Adrenal gland (tissue), 5 donors: ENCODE data around the gene UMOD.

Experiments
- POLR2A ChIP-seq, 2 donors: fragments of 450-650 bp; IDR thresholded peaks; one replicate each; pipeline ENCODE4 v1.6.1; 2017; ENCODE audit warnings: antibody characterized with exemption in 2 of 2, mild to moderate bottlenecking in 2 of 2, moderate library complexity in 1 of 2
- TF ChIP-seq, protein P1 (sequence below), 6 experiments: fragments of 450-650 bp in 4 of 6; fragments of 200-600 bp in 2 of 6; sonication (generic) in 1 of 6; IDR thresholded peaks; 1 replicate in 5 of 6; 2 replicates in 1 of 6; pipeline versions ENCODE4 v1.5.1 to v1.8.0; 2016 to 2021; ENCODE audit warnings: antibody characterized with exemption in 6 of 6, mild to moderate bottlenecking in 2 of 6, moderate library complexity in 1 of 6
- donor health status: DM: no; HTN: no; CAD: no.

- TF ChIP-seq POLR2A (IDR thresholded peaks at IDR 0.05): no peak
- TF ChIP-seq, protein P1, sequence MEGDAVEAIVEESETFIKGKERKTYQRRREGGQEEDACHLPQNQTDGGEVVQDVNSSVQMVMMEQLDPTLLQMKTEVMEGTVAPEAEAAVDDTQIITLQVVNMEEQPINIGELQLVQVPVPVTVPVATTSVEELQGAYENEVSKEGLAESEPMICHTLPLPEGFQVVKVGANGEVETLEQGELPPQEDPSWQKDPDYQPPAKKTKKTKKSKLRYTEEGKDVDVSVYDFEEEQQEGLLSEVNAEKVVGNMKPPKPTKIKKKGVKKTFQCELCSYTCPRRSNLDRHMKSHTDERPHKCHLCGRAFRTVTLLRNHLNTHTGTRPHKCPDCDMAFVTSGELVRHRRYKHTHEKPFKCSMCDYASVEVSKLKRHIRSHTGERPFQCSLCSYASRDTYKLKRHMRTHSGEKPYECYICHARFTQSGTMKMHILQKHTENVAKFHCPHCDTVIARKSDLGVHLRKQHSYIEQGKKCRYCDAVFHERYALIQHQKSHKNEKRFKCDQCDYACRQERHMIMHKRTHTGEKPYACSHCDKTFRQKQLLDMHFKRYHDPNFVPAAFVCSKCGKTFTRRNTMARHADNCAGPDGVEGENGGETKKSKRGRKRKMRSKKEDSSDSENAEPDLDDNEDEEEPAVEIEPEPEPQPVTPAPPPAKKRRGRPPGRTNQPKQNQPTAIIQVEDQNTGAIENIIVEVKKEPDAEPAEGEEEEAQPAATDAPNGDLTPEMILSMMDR (IDR thresholded peaks at IDR 0.05): no peak
These were observed 43.4 kb upstream of the UMOD start for GRCh38 chr16:20395946-20396345.
